ENCODE results near the gene ADGRA3. TPM values are rescaled to one million over a fixed set of nuclear protein-coding genes. Genes with fewer than 3 reads are reported as not detected.

Gene ADGRA3
- total RNA-seq, 1 experiment from 2014 or later = 40.5 TPM

GRCh38 chr4:22501715-22502095, 14.2 kb downstream of the ADGRA3 start (continued):
- TF ChIP-seq E2F1 (CRISPR knock-in tag; IDR thresholded peaks at IDR 0.05) = no peak
- TF ChIP-seq GABPB1 (CRISPR knock-in tag; IDR thresholded peaks at IDR 0.05) = no peak
- TF ChIP-seq ZNF219 (CRISPR knock-in tag; IDR thresholded peaks at IDR 0.05; ENCODE audit: borderline replicate concordance) = no peak
- no peak for TF ChIP-seq NR1H2 (CRISPR knock-in tag; IDR thresholded peaks at IDR 0.05)
- TF ChIP-seq MXD4 (CRISPR knock-in tag; IDR thresholded peaks at IDR 0.05; ENCODE audit: borderline replicate concordance) = no peak
- no peak for TF ChIP-seq MYBL2 (CRISPR knock-in tag; IDR thresholded peaks at IDR 0.05)
- TF ChIP-seq TP53 (CRISPR knock-in tag; IDR thresholded peaks at IDR 0.05) = no peak
- TF ChIP-seq GTF2I (CRISPR knock-in tag; conservative IDR thresholded peaks at IDR 0.05) = no peak
- no peak for TF ChIP-seq ESRRA (CRISPR knock-in tag; IDR thresholded peaks at IDR 0.05; ENCODE audit: borderline replicate concordance)
- TF ChIP-seq SOX15 (CRISPR knock-in tag; IDR thresholded peaks at IDR 0.05) = no peak

DNA sequence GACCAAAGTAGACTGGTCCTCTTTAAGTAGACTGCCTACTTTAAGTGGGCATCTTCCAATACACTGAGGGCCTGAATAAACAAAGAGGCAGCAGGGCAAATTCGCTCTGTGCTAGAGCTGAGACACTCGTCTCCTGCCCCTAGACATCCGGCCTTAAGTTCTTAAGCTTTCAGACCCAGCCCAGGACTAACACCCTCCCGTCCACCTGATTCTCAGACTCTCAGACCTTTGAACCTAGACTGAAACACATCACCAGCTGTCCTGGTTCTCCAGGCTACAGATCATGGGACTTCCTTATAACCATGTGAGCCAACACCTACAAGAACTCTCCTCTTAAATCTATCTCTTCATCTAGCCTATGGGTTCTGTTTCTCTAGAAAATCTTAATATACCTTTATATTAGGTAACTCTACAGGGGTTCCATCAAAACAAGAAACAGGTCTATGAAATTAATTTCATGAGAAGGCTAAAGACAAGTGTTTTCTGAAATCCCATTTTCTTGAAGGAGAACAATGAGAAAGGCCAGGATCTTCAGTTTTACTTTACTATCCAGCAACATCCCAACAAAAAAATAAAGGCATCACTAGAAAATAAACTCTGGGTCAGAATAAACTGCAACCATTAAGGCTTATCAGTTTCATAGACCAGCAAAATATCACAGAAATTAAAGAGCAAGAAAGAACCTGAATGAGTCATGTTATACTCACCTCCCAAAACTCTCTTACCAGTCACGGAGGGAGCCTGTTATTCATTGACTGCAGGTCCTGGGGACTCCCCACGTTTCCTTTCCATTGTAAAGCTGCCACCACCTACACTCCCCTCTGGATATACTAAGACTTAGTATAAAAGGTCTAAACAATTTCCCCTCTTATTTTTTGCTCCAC, 14.8 kb downstream of the ADGRA3 start:
- ATAC-seq (peak; percentile 31), DNase-seq (ENCODE audit: low spot score) (no peak)
- H3K27me3 Mint-ChIP-seq (ENCODE audit: low read depth) = no peaks in the 10 kb centered on the region
- 0 out of 2 replicates have a peak, but pooled peaks cover 1% of the 10 kb centered on the region for H3K36me3 Mint-ChIP-seq
- H3K4me3 Mint-ChIP-seq = peak overlapping the region; percentile 7; the same call in 1 of the 2 replicates
- TF ChIP-seq EMX1 (CRISPR knock-in tag; IDR thresholded peaks at IDR 0.05) (no peak), NFYB (CRISPR knock-in tag; conservative IDR thresholded peaks at IDR 0.05; ENCODE audit: low read depth) (no peak), IRF1 (CRISPR knock-in tag; IDR thresholded peaks at IDR 0.05) (no peak), OVOL2 (CRISPR knock-in tag; IDR thresholded peaks at IDR 0.05; ENCODE audit: borderline replicate concordance) (no peak), ZBTB21 (CRISPR knock-in tag; IDR thresholded peaks at IDR 0.05; ENCODE audit: borderline replicate concordance) (no peak), IRF2 (CRISPR knock-in tag; IDR thresholded peaks at IDR 0.05; ENCODE audit: borderline replicate concordance, low read depth) (no peak), E2F1 (CRISPR knock-in tag; IDR thresholded peaks at IDR 0.05) (no peak)
- TF ChIP-seq, protein P1, sequence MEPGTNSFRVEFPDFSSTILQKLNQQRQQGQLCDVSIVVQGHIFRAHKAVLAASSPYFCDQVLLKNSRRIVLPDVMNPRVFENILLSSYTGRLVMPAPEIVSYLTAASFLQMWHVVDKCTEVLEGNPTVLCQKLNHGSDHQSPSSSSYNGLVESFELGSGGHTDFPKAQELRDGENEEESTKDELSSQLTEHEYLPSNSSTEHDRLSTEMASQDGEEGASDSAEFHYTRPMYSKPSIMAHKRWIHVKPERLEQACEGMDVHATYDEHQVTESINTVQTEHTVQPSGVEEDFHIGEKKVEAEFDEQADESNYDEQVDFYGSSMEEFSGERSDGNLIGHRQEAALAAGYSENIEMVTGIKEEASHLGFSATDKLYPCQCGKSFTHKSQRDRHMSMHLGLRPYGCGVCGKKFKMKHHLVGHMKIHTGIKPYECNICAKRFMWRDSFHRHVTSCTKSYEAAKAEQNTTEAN (CRISPR knock-in tag; IDR thresholded peaks at IDR 0.05) = no peak
- POLR2A ChIA-PET = no interaction called here
- peaks cover 29% of the 10 kb centered on the region for H3K4me1 Mint-ChIP-seq
- peak overlapping the region; percentile 75 for H3K27ac Mint-ChIP-seq
- CTCF ChIA-PET = interaction anchor here (0.6 to 1.2 kb wide), 2 partner anchors 14 to 106 kb away, joined by 3 to 4 read pairs; no protein-coding TSS in a partner anchor
- no peaks in the 10 kb centered on the region for H3K9me3 Mint-ChIP-seq

GRCh38 chr4:22500128-22500611, 15.7 kb downstream of the ADGRA3 start:
- CTCF ChIA-PET = interaction anchor here (0.6 kb wide), 1 partner anchor 107 kb away, joined by 3 read pairs; no protein-coding TSS in a partner anchor
- TF ChIP-seq, protein P2, sequence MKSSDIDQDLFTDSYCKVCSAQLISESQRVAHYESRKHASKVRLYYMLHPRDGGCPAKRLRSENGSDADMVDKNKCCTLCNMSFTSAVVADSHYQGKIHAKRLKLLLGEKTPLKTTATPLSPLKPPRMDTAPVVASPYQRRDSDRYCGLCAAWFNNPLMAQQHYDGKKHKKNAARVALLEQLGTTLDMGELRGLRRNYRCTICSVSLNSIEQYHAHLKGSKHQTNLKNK (CRISPR knock-in tag; IDR thresholded peaks at IDR 0.05) = no peak
- TF ChIP-seq TEAD1 (CRISPR knock-in tag; IDR thresholded peaks at IDR 0.05) (no peak), E2F4 (CRISPR knock-in tag; IDR thresholded peaks at IDR 0.05; ENCODE audit: borderline replicate concordance, low read depth) (no peak), ZNF532 (CRISPR knock-in tag; IDR thresholded peaks at IDR 0.05; ENCODE audit: borderline replicate concordance) (no peak), MXD4 (CRISPR knock-in tag; IDR thresholded peaks at IDR 0.05; ENCODE audit: borderline replicate concordance) (no peak)

More at GRCh38 chr4:22500128-22500611, 15.7 kb downstream of the ADGRA3 start:
- DNase-seq (ENCODE audit: low spot score) = no peak
- H3K4me3 Mint-ChIP-seq = peak overlapping the region; percentile 27
- H3K27me3 Mint-ChIP-seq (ENCODE audit: low read depth) = no peaks in the 10 kb centered on the region
- POLR2A ChIA-PET = no interaction called here
- peak overlapping the region; percentile 91 for H3K27ac Mint-ChIP-seq
- H3K4me1 Mint-ChIP-seq = peaks cover 22% of the 10 kb centered on the region
- no peak for ATAC-seq
- H3K36me3 Mint-ChIP-seq = 0 out of 2 replicates have a peak, but pooled peaks cover 3% of the 10 kb centered on the region
- H3K9me3 Mint-ChIP-seq = no peaks in the 10 kb centered on the region
